A673 (cell line): Measurements from ENCODE around the gene SERPINI2. TPM values are rescaled to one million over a fixed set of nuclear protein-coding genes. Genes with fewer than 3 reads are reported as not detected.

ENCODE experiments used
- BruUV-seq: library from RNA; stranded (reverse); fragments of 400-500 nt; replicated peaks from 2 replicates; lab custom pipeline; 2021; lab: Mats Ljungman, UMichigan
- CTCF ChIA-PET: fragments of 300-600 bp; sonication (Branson Sonifier 250); formaldehyde crosslinking; loops from one replicate; lab custom pipeline; 2022; ENCODE audit warnings: antibody characterized with exemption; lab: Charles Lee
- POLR2A ChIA-PET: fragments of 300-600 bp; sonication (Branson Sonifier 250); formaldehyde crosslinking; loops from one replicate; lab custom pipeline; 2022; ENCODE audit warnings: antibody characterized with exemption; ENCODE audit not compliant: low non-redundant PET; lab: Charles Lee
- DNase-seq: peaks from one replicate; pipeline ENCODE4 v3.0.0-alpha.2; 2015; ENCODE audit warnings: low spot score
- H3K27ac ChIP-seq: fragments of 200-600 bp; sonication (generic); 2 replicates; pipeline ENCODE4 v1.5.1; 2016; ENCODE audit warnings: mixed run types, low read depth, mild to moderate bottlenecking, mixed read lengths, antibody characterized with exemption, low read length; ENCODE audit not compliant: poor library complexity, severe bottlenecking
- H3K27me3 ChIP-seq: fragments of 200-600 bp; sonication (generic); replicated peaks from 2 replicates; pipeline ENCODE4 v1.6.1; 2017; ENCODE audit warnings: mixed run types, low read depth, mild to moderate bottlenecking, mixed read lengths, antibody characterized with exemption, low read length; ENCODE audit not compliant: insufficient read depth, poor library complexity
- H3K36me3 ChIP-seq: fragments of 200-600 bp; sonication (generic); 2 replicates; pipeline ENCODE4 v1.6.1; 2016; ENCODE audit warnings: mixed run types, mild to moderate bottlenecking, mixed read lengths, antibody characterized with exemption, low read length; ENCODE audit not compliant: insufficient read depth, poor library complexity, severe bottlenecking
- H3K4me1 ChIP-seq: fragments of 200-600 bp; sonication (generic); 2 replicates; pipeline ENCODE4 v1.6.1; 2017; ENCODE audit warnings: mixed run types, mild to moderate bottlenecking, mixed read lengths, antibody characterized with exemption, low read length; ENCODE audit not compliant: insufficient read depth, poor library complexity, severe bottlenecking
- H3K4me3 ChIP-seq: fragments of 200-600 bp; sonication (generic); 2 replicates; pipeline ENCODE4 v1.5.1; 2016; ENCODE audit warnings: low read depth, mixed run types, mild to moderate bottlenecking, mixed read lengths, low read length; ENCODE audit not compliant: poor library complexity, severe bottlenecking
- H3K9me3 ChIP-seq: fragments of 200-600 bp; sonication (generic); 2 replicates; pipeline ENCODE4 v1.6.1; 2016; ENCODE audit warnings: mixed run types, low read depth, mild to moderate bottlenecking, mixed read lengths, antibody characterized with exemption, low read length; ENCODE audit not compliant: poor library complexity, severe bottlenecking
- EZH2 ChIP-seq: fragments of 200-600 bp; sonication (generic); IDR thresholded peaks from 2 replicates; pipeline ENCODE4 v1.6.1; 2017; ENCODE audit warnings: borderline replicate concordance, low read depth, mild to moderate bottlenecking, mixed read lengths, antibody characterized with exemption, low read length; ENCODE audit not compliant: poor library complexity, severe bottlenecking
- intact Hi-C: fragments of 100-400 bp; cut with micrococcal nuclease; formaldehyde crosslinking; loops from one replicate; pipeline ENCODE4 v1.10.0; 2022; ENCODE audit not compliant: unreplicated experiment
- total RNA-seq: library from RNA; stranded (reverse); gene quantifications from 2 replicates; pipeline ENCODE4 v1.2.3, GENCODE V29; 2021
- TF ChIP-seq, protein P1 (sequence below): fragments of 300-800, 200-600 bp; sonication (generic); conservative IDR thresholded peaks from 2 replicates; pipeline ENCODE4 v1.5.1; 2017; ENCODE audit warnings: low read depth, mild to moderate bottlenecking, antibody characterized with exemption, low read length, moderate library complexity, mixed read lengths

SERPINI2 gene
- total RNA-seq, 1 experiment from 2014 or later, result not detected

GRCh38 chr3:167507954-167508353 lies 34.1 kb upstream of the SERPINI2 start:
- no TSS peak for BruUV-seq
- Histone ChIP-seq H3K4me3 (no peak overlapping the region), H3K4me1 (no peaks in the 10 kb centered on the region), H3K9me3 (no peaks in the 10 kb centered on the region), H3K36me3 (no peaks in the 10 kb centered on the region), H3K27me3 (no peaks in the 10 kb centered on the region), H3K27ac (no peak overlapping the region)
- intact Hi-C loops, result no loop called here
- TF ChIP-seq EZH2, result no peak
- DNase-seq, result no peak
- ChIA-PET CTCF (no interaction called here), POLR2A (no interaction called here)

DNA sequence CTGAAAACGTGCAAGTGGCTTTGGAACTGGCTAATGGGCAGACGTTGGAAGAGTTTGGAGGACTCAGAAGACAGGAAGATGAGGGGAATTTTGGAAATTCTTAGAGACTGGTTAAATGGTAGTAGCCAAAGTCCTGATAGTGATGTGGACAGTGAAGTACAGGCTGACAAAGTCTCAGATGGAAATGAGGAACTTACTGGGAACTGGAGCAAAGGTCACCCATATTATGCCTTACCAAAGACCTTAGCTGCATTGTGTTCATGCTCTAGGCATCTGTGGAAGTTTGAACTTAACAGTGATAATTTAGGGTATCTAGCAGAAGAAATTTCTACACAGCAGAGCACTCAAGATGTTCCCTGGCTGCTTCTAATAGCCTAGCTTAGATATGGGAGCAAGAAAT lies 28.6 kb upstream of the SERPINI2 start:
- H3K36me3 ChIP-seq, result no peaks in the 10 kb centered on the region
- H3K27ac ChIP-seq, result no peak overlapping the region
- DNase-seq, result no peak
- H3K4me3 ChIP-seq, result no peak overlapping the region
- no peaks in the 10 kb centered on the region for H3K4me1 ChIP-seq
- TF ChIP-seq EZH2, result no peak
- TF ChIP-seq, protein P1, sequence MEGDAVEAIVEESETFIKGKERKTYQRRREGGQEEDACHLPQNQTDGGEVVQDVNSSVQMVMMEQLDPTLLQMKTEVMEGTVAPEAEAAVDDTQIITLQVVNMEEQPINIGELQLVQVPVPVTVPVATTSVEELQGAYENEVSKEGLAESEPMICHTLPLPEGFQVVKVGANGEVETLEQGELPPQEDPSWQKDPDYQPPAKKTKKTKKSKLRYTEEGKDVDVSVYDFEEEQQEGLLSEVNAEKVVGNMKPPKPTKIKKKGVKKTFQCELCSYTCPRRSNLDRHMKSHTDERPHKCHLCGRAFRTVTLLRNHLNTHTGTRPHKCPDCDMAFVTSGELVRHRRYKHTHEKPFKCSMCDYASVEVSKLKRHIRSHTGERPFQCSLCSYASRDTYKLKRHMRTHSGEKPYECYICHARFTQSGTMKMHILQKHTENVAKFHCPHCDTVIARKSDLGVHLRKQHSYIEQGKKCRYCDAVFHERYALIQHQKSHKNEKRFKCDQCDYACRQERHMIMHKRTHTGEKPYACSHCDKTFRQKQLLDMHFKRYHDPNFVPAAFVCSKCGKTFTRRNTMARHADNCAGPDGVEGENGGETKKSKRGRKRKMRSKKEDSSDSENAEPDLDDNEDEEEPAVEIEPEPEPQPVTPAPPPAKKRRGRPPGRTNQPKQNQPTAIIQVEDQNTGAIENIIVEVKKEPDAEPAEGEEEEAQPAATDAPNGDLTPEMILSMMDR, result no peak
- no TSS peak for BruUV-seq
- no peaks in the 10 kb centered on the region for H3K27me3 ChIP-seq
- no peaks in the 10 kb centered on the region for H3K9me3 ChIP-seq
- POLR2A ChIA-PET, result no interaction called here
- intact Hi-C loops, result no loop called here
- CTCF ChIA-PET, result no interaction called here

GRCh38 chr3:167501941-167502340 lies 28.1 kb upstream of the SERPINI2 start:
- Histone ChIP-seq H3K9me3 (no peaks in the 10 kb centered on the region), H3K4me3 (no peak overlapping the region), H3K27me3 (no peaks in the 10 kb centered on the region), H3K36me3 (no peaks in the 10 kb centered on the region), H3K4me1 (no peaks in the 10 kb centered on the region), H3K27ac (no peak overlapping the region)
- CTCF ChIA-PET, result no interaction called here
- intact Hi-C loops, result no loop called here
- no peak for DNase-seq
- TF ChIP-seq EZH2, result no peak
- POLR2A ChIA-PET, result no interaction called here
- BruUV-seq, result no TSS peak

GRCh38 chr3:167497903-167498302 lies 24.1 kb upstream of the SERPINI2 start:
- Histone ChIP-seq H3K36me3 (no peaks in the 10 kb centered on the region), H3K4me3 (no peak overlapping the region), H3K9me3 (no peaks in the 10 kb centered on the region), H3K27ac (no peak overlapping the region), H3K4me1 (no peaks in the 10 kb centered on the region), H3K27me3 (no peaks in the 10 kb centered on the region)
- ChIA-PET CTCF (no interaction called here), POLR2A (no interaction called here)
- no peak for DNase-seq
- TF ChIP-seq, protein P1, result no peak
- no peak for TF ChIP-seq EZH2
- intact Hi-C loops, result no loop called here
- no TSS peak for BruUV-seq
